ENCODE results near the gene PUSL1.

DNA sequence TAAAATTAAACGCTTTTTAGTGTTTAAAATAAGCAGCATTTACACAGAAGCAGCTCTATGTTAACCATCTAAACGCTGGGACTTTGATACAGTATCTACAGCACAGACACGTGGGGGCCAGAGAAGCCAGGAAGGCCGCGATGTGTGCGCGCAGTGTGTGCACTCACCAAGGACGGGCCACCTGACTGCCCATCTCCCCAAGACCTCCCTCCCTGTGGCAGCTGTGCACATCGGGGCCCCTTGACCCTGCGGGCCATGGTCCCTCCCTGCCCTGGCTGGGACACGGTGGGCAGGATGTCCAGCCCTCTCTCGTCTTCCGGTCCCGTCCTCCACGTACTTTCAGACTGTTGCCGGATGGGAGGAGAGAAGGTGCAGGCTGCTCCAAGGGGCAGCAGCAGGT, 26.9 kb downstream of the PUSL1 start:
- TF ChIP-seq, protein P1, sequence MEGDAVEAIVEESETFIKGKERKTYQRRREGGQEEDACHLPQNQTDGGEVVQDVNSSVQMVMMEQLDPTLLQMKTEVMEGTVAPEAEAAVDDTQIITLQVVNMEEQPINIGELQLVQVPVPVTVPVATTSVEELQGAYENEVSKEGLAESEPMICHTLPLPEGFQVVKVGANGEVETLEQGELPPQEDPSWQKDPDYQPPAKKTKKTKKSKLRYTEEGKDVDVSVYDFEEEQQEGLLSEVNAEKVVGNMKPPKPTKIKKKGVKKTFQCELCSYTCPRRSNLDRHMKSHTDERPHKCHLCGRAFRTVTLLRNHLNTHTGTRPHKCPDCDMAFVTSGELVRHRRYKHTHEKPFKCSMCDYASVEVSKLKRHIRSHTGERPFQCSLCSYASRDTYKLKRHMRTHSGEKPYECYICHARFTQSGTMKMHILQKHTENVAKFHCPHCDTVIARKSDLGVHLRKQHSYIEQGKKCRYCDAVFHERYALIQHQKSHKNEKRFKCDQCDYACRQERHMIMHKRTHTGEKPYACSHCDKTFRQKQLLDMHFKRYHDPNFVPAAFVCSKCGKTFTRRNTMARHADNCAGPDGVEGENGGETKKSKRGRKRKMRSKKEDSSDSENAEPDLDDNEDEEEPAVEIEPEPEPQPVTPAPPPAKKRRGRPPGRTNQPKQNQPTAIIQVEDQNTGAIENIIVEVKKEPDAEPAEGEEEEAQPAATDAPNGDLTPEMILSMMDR (IDR thresholded peaks at IDR 0.05): no peak
- no peak for TF ChIP-seq POLR2A (IDR thresholded peaks at IDR 0.05)

Data from right lobe of liver (tissue), 4 donors.